HS-5 (cell line): ENCODE results near the gene MMUT.
"Not testable (repeated sequence)": the region's sequence is repeated elsewhere in the genome, so short reads cannot be mapped to it uniquely, and the experiment has no call there.

Source experiments
- DNase-seq: peaks from one replicate; pipeline ENCODE4 v3.0.0-alpha.2; 2012; ENCODE audit warnings: low read depth

Gene MMUT

DNA sequence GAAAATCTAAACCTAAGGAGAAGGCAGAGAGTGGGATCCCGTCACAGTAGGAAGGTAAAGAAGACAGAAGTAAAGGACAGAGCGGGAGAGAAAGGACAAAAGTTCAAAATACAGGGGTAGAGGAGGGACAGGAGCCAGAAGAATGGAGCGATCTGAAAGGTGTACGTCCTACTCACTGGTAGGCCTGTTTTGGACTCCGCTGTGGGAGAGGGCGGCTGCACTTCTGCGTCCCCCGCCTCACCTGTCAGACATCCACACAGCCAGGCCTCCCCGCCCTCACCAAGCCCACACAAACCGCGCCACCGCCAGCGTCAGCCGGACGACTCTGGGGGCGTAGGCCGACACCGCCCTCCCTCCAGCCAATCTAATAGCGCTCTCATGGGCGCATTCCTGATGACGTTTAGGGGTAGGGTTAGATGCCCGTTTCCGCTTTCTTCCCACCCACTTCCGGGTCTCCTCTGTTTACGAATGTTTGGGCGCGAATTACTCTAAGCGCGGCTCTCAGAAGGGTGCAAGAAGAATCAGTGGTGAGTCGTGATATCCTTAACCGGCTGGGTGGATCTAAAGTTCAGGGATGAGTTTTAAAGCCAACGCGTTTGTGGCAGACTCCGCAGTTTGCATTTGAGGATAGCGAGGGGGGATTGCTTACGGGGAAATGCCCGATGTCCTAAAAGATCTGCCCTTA, at the start of gene MMUT, which contains the start of gene CENPQ:
Gene MMUT, minus strand, starts transcription at position 327 of the 685 bp plus-strand sequence. CDS start 3,787 bp downstream, outside the sequence.
Gene CENPQ, plus strand, starts transcription at position 444 of the 685 bp plus-strand sequence. CDS start 6,807 bp downstream, outside the sequence.
- peak; percentile 81 for DNase-seq

DNA sequence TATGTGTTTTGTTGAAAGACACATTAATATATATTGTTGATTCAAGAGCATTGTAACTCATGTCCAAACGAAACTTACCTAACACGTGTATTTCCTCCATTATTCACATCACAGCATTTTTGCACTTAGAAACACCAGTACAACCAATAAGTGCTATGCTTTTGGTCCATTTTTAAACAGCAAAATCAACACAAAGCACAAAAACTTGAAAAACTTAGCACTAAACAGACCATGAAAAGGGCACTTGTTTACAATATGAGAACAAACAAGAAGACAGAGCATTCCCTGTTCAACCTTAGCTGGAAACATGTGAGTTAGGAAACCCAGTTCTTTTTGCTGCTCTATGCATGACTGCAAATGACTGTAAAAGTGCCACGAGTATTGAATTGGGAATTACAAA, 46.3 kb upstream of the MMUT start:
- no peak for DNase-seq

DNA sequence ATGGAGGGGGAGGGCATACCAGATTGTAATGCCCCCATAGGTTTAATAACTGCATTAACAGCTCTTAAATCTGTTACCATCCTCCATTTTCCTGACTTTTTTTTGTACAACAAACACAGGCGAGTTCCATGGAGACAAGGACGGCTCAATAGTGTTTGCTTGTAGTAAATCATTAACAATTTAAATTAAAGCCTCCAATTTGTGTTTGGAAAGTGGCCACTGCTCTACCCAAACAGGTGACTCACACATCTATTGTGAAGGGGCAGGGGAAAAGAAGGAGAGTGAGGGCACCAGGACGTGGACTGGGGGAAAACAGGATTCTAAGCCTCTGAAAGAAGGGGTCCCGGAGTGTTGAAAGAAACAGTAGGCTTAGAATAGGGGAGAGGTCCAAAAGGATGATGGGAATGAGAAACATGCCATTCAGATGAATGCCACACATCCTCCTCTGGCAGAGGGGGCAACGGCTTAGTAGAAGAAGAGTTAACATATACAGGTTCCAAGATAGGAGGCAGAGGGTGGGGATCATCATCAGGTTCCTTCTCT, 43.6 kb upstream of the MMUT start:
- DNase-seq: no peak

DNA sequence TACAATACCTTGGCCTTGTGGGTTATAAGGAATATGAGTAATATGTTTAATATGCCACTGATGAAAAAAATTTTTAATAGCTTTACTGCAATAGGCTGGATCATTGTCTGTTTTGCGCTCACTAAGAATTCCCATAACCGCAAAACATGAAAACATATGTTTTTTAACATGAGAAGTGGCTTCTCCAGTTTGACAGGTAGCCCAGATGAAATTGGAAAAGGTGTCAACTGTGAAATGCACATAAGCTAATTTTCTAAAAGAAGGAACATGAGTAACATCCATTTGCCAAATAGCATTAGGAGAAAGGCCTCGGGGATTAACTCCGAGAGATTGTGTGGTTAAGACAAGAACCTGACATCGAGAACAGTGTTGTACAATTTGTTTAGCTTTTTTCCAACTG, 41.6 kb upstream of the MMUT start:
- DNase-seq: no peak

DNA sequence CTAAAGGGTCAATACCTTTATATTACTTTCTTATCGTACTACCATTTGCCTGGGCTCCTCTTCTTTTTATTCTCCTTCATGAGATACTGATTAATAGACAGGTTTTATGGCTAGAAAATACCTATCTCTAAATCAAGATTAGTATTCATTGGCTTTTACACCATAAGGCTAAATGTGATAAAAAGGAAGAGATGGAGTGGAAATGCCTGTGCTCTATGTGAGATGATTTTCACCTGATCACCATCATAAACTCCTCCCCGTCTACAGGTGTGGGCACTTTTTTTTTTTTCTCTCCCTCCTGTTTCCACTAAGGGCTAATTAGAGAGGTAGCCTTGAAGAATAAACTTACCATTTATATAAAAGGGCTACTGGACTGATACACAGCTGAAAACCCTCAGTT, 36.6 kb upstream of the MMUT start, which contains the start of gene GLYATL3:
Gene GLYATL3, plus strand, starts transcription at position 301 of the 400 bp plus-strand sequence. CDS start 12,068 bp downstream, outside the sequence.
- DNase-seq: no peak

DNA sequence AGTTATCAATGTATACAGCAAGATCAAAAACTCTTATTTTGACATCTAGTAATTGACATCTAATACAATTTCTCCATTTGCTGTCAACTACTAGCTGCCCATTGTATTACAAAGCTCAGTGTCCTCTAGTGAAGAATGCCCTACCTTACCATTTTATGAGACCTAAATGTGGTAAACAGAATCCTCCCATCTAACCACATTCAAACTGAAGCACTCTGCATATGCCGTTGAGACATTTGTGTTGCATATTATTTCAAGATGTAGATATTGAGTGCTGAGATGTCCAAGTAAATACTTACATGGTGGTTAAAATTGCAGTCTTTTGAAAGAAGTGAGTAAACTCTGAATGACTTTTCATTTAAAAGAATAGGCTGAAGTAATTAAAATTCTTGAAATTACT, 36.1 kb upstream of the MMUT start:
- DNase-seq: no peak

DNA sequence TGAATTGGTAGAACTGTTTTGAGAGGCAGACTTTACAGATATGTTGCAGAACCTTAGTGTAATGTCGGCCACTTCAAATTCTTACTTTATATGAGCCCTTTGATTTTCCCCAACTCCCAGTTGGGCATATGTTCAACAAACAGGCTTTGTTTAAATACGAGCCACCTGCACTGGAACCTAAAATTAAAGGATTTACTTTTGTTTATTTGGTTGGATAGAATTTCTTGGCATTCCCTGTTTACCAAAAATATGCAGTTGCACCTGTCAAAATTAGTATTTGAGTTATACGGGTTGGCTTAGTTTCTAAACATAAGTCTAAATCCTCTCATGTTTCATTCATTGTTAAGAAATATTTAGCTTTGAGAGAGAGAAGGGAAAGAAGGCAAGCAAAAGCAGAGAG, 34.3 kb upstream of the MMUT start:
- DNase-seq: no peak

DNA sequence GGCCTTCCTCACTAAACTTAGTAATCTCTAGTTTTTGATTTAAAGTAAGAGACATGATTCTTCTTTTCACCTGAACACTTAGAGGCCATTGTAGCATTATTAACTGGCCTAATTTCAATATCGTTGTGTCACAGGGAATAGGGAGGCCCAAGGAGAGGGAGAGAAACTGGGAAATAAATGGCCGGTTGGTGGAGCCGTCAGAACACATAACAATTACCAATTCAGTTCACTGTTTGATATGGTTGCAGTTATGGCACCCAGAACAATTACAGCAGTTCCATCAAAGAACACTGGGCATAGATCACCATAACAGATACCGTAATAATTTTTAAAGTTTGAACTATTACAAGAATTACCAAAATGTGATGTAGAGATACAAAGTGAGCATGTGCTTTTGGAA, 27.6 kb upstream of the MMUT start:
- no peak for DNase-seq

DNA sequence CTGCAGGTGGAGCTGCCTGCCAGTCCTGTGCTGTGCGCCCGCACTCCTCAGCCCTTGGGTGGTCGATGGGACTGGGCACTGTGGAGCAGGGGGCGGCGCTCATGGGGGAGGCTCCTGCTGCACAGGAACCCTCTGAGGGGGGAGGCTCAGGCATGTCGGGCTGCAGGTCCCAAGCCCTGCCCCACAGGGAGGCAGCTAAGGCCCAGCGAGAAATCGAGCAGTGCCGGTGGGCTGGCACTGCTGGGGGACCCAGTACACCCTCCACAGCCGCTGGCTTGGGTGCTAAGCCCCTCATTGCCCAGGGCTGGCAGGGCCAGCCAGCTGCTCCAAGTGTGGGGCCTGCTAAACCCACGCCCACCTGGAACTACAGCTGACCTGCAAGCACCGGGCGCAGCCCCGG, 20.3 kb upstream of the MMUT start:
- DNase-seq: not testable (repeated sequence)

DNA sequence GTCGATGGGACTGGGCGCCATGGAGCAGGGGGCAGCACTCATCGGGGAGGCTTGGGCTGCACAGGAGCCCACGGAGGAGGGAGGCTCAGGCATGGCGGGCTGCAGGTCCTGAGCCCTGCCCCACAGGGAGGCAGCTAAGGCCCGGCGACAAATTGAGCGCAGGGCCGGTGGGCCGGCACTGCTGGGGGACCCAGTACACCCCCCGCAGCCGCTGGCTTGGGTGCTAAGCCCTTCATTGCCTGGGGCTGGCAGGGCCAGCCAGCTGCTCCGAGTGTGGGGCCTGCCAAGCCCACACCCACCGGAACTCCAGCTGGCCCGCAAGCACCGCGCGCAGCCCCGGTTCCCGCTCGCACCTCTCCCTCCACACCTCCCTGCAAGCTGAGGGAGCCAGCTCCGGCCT, 18.8 kb upstream of the MMUT start:
- DNase-seq: not testable (repeated sequence)

DNA sequence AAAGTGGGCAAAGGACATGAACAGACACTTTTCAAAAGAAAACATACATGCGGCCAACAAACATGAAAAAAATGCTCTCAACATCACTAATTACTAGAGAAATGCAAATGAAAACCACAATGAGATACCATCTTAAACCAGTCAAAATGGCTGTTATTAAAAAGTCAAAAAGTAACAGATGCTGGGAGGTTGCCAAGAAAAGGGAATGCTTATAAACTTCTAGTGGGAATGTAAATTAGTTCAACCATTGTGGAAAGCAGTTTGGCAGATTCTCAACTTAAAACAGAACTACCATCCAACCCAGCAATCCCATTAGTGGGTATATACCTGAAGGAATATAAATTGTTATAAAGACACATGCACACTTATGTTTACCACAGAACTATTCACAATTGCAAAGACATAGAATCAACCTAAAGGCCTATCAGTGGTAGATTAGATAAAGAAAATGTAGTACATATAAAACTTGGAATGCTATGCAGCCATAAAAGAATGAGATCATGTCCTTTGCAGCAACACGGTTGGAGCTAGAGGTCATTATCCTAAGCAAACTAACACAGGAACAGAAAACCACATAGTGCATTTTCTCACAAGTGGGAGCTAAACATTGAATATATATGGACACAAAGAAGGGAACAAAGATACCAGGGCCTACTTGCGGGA, 16.4 kb upstream of the MMUT start:
- no peak for DNase-seq

DNA sequence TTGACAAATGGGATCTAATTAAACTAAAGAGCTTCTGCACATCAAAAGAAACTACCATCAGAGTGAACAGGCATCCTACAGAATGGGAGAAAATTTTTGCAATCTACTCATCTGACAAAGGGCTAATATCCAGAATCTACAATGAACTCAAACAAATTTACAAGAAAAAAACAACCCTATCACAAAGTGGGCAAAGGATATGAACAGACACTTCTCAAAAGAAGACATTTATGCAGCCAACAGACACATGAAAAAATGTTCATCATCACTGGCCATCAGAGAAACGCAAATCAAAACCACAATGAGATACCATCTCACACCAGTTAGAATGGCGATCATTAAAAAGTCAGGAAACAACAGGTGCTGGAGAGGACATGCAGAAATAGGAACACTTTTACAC, 13.5 kb upstream of the MMUT start:
- not testable (repeated sequence) for DNase-seq

DNA sequence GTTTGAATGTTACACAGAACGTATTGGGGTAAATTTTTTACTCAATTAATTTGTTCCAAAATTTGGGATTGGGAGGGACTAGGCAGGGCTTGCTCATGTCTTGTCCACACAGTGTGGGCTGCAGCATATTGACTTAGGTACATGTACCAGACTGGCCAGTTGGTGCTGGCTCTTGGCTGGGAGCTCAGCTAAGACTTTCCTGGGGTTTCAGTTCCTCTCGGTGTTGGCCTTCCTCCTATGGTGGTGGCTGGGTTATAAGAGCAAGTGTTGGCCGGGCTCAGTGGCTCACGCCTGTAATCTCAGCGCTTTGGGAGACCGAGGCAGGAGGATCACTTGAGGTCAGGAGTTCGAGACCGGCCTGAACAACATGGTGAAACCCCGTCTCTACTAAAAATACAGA, 5.0 kb upstream of the MMUT start:
- DNase-seq: no peak

DNA sequence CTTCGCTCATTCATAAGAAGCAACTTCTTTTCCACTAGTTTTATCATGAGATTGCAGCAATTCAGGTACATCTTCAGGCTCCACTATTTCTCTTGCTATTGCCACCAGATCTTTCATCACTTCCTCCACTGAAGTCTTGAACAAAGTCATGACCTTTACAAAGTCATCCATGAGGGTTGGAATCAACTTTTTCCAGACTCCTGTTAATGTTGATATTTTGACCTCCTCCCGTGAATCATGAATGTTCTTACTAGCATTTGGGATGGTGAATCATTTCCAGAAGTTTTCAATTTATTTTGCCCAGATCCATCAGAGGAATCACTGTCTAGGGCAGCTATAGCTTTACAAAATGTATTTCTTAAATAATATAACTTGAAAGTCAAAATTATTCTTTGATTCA, 1.6 kb upstream of the MMUT start:
- DNase-seq: no peak

DNA sequence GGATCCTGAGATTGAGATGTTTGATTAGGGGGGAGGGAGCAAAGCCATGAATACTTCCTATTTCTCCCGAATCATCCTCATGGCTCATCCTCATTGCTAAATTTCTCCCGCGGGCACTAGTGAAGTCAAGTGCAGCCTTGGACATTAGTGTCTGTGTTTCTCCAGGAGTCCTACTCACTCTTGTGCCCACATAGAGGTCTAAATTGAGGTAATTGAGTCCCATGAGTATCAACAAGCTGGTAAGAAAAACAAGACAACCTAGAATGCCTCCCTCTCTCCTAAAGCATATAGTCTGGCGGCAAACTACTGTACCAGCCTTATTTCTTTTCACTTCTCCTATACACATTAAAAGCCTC, 537 bp upstream of the MMUT start:
- no peak for DNase-seq

DNA sequence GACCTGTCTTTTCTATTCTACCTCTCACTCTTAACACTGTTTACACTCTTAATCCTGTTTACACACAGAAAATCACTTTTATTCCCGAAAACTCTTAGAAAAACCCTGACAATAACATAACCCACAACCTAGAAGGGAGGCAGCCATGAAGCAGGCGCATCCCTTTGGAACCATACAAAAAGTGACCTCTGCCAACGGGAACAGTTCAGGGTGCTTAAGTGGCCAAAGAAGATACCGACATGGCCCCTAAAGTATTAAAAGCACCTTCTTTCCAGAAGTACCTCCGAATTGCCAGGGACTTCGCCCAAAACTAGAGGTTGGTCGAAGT, 490 bp downstream of the MMUT start:
- no peak for DNase-seq

DNA sequence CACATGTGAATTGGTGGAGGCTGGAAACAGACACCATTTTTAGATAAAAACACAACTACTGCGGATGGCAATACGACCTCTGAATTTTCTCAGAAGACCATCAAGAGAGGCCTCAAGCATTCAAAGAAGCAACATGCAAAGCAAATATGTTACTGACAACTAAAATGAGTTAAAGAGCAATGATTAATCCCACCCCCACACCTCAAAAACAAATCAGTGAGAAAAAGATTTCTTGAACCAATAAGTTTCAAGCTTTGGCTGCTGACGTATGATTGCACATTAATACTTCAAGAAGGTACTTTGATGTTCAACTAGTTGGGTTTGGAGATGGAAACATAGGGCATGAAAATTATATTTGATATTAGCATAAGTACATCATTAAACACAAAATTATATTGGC, 982 bp downstream of the MMUT start:
- no peak for DNase-seq

DNA sequence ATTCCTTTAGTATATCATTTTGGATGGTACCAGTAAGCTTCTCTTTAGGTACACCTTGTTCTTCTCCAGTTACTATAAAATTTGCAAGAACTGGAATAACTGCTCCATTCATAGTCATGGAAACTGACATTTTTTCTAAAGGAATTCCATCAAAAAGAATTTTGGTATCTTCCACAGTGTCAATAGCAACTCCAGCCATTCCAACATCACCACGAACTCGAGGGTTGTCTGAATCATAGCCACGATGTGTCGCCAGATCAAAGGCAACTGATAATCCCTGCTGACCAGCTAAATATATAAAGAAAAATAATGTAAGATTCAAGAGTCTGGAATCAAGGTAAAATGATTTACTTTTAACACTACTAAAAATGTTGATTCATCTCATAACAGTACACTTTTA, 5.3 kb downstream of the MMUT start:
- no peak for DNase-seq

DNA sequence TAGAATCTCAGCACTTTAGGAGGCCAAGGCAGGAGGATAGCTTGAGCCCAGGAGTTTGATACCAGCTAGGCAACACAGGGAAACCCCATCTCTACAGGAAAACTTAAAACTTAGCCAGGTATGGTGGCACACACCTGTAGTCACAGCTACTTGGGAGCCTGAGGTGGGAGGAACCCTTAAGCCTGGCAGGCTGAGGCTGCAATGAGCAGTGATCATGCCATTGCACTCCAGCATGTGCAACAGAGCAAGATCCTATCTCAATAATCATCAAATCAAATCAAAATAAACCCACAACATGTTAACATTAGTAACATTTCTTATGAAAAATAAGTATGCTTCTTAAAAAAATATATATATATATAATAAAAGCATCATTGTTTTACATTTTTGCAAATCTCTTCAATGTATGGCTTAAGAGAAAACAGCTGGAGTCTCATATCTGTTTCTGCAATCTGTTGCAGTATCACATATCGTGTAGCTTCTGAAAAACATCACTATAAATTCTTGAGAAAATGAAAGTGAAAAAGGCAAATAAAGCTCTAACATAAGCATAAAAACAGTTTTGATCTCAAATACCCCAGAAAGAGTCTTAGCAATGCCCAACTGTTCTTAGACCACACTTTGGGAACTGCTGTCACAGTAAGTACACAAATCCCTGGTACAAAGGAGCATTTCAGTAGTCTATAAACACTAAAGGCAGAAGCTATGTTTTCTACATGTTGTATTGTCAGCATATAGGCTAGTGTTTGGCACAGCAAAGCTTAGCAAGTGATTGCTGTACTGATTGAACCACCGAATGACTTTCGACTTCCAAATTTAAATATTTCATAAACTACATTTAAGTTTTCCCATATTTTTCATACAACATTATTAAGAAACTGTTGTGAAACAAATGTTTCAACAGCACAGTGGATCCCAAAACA, 8.0 kb downstream of the MMUT start:
- no peak for DNase-seq

DNA sequence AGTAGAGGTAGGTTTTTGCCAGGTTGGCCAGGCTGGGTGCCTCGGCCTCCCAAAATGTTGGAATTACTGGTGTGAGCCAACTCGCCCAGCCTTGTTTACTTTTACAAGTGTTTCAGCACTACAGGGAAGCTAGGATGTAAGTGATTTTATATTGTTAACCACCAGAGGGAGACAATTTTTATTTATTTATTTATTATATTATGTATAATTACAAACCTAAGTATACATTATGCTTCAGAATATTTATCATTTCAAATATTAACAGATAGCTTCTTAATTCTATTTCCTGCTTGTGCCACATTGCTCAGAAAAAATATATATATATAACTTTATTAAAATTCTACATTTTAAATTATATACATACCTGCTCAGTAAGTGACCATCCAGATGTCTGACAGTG, 9.8 kb downstream of the MMUT start:
- no peak for DNase-seq

DNA sequence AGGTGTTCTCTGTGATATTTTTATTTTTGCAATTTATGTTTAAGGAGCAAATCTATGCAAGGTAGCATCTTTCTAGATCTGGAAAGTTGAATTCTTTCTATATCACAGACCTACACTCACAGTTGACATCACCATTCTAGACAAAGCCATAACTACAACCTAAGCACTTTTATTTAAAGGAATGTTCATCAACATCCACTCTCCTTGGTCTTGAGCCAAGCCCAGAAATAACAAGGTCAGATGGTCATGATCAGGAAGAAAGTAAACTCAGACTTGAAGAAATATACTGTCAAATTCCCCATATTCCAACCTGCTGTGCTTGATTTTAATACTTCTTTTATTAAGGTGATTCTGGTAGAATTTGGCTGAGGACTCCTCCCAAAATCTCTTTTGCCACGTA, 32.2 kb downstream of the MMUT start:
- DNase-seq: no peak

DNA sequence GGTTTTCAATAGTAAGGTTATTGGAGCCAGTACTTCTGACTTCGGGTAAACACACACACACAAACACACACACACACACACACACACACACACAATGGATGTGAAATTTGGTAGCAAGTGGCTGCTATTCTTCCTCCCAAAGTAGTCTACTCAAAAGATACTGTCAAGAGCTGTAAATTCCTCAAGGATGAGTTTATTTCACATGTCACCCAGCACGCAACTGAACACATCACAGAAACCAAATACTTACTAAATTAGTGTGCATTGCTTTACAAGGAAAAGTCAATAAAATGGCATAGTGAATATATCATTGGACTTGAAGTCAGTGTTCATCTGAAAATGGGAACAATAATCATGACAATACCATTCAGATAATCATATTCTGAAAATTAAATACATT, 32.9 kb downstream of the MMUT start:
- peak; percentile 58 for DNase-seq

DNA sequence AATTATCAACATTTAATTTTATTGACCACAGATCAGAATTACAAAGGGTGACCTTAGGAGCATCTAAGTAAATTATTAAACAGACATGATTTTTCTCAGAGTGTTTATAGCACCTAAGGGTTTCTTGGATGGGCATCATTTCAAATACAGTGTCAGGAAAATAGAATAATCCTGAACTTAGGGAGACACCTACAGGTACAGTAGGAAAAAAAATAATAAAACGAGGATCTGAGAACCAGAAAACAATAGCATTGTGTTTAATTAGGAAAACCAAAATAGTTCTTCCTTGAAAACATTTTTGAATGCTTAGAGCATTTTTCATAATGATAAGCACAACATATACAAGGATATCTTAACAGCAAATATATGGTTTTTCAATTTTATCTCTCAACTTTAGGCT, 39.2 kb downstream of the MMUT start:
- DNase-seq: no peak
